NCI-H524 (cell line): ENCODE measurements around the gene PPIL1.
A peak's percentile ranks its signal among the peaks of the same experiment; 100 is the strongest.

ENCODE experiments used
- DNase-seq, 2 experiments: peaks; one replicate each; lab custom pipeline; 2025; lab: John Stamatoyannopoulos, UW

The PPIL1 gene

GRCh38 chr6:36888654-36889481, 14.3 kb upstream of the PPIL1 start:
- peak; percentile 15 to 56 for DNase-seq

- no peak for DNase-seq
Observed at GRCh38 chr6:36888115-36888643, 13.6 kb upstream of the PPIL1 start.

GRCh38 chr6:36886950-36887618, 12.5 kb upstream of the PPIL1 start:
- no peak for DNase-seq

- peak; percentile 97 to 99 for DNase-seq
Observed at GRCh38 chr6:36885461-36886401, 11.1 kb upstream of the PPIL1 start, which contains the start of gene C6orf89. TSS of gene C6orf89 (plus strand) at chr6:36885952. CDS start at chr6:36899445, 13,493 bp downstream.

DNA sequence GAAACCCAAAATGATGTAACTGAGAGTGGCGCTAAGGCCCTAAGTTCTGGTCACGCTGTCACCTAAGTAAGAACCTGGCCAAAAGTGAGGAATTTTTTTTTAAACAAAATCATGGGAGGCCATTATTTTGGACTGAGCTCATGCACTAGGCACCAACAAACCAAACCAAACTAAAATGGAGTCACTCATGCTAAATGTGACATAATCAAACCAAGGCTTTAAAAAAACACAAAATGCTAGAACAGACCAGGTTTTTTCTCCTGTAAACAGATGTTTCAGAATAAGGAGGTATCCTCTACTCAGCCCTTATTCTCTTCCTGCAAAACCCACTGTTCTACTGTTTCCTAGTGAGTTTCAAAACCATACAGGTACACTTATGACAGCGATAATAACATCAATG, 10.0 kb upstream of the PPIL1 start:
- DNase-seq, result no peak

- DNase-seq, result no peak
Observed at GRCh38 chr6:36875250-36875633, 639 bp upstream of the PPIL1 start.

- DNase-seq, result peak in 1 of 2 experiments; percentile 18
Observed at GRCh38 chr6:36873612-36874442, 776 bp downstream of the PPIL1 start.

DNA sequence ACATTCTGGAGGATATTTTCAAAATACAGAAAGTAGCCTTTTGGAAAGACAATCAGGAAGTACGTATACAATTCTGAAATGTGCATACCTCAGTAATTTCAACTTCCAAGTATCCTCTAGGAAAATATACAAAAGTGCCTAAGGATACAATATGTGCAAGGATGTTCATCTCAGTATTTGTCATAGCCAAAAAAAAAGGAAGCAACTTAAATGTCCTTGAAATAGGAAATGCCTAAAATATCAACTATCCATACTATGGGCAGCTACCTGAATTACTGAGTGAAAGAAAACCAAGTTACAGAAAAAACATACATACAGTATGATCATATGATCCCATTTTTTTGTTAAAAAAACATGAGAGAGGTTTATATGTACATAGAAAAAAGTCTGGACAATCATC, 1.5 kb downstream of the PPIL1 start:
- DNase-seq, result no peak

DNA sequence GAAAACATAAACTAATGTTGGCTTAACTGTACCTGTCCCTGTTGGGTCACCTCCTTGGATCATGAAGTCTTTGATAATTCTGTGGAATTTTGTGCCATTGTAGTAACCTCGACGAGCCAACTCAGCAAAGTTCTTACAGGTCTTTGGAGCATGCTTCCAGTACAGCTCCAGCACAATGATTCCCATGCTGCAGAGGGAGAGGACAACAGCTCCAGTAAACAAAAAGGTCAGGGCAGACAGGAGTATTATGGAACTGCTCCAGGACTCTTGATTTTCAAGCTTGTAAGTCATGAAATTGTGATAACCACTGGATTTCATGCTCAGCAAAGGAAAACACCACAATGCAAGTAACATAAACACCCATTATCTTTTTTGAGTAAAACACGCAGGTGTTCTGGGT, 2.9 kb downstream of the PPIL1 start:
- DNase-seq, result no peak

GRCh38 chr6:36867471-36868224, 7.0 kb downstream of the PPIL1 start:
- no peak for DNase-seq

GRCh38 chr6:36865835-36866234, 8.8 kb downstream of the PPIL1 start:
- DNase-seq, result no peak

GRCh38 chr6:36863670-36864540, 10.7 kb downstream of the PPIL1 start:
- no peak for DNase-seq

GRCh38 chr6:36862848-36863382, 11.7 kb downstream of the PPIL1 start:
- no peak for DNase-seq

DNA sequence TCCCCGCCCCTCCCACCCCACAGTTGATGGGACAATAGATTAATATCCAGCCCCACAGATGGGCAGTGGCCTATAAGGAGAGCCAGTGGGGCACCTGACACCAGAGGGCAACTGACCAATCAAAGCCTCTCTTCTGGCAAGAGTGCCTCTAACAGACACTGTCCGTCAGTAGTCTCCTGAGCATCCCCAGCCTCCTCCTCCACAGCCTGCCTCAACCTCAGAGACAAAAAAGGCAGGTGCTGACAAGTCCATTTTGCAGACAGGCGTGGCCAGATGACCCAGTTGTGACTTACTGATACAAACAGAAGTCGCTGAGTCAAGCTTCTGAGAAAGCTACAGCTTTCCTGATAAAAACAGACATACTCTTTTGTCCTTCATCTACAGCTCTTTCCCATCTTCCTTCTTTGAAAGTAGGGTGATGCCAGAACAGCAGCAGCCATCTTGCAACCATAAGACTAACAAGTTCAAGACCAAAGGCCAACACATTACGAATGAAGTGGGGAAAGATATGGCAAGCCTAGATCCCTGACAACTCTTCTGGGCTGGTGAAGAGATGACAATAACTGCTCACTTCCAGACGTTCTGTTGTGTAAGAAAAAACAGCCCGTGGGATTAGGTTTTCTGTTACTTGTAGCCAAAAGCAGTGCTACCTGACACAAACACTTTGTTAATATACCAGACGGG, 12.3 kb downstream of the PPIL1 start:
- no peak for DNase-seq

GRCh38 chr6:36860126-36860525, 14.5 kb downstream of the PPIL1 start:
- no peak for DNase-seq

DNA sequence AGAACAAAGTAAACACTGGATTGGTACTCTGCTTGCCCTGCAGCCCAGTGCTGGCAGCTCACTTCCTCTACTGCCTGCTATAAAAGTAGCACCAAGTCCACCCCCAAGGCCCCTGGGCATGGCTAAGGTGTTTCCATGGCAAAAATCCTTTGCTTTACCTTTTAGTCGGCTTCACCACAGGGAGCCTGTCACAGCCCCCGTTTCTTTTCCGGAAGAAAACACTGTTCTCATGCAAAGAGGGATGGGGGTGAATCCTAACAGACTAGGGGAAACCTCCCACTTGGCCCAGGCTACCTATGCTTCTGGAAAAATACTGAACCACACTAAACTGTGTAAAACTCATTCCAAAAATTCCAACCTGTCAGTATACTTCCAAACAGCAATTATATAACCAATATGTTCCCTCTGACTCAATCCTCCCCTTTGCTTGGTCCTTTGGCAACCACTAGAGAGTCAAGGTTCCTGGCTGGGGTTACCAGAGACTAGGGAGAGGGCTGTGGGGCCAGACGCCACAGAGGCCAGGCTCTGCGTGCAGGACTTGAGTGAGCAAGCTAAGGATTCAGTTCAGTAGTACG, 16.1 kb downstream of the PPIL1 start:
- no peak for DNase-seq

DNA sequence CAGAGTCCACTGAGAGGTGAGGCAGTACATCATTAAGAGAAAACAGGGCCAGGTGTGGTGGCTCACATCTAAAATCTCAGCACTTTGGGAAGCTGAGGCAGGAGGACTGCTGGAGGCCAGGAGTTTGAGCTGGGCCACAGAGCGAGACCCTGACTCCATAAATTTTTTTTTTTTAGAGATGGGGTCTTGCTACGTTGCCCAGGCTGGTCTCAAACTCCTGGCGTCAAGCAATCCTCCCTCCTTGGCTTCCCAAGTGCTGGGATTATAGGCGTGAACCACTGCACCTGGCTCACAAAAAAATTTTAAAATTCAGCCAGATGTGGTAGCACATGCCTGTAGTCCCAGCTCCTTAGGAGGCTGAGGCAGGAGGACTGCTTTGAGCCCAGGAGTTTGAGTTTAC, 17.3 kb downstream of the PPIL1 start:
- no peak for DNase-seq

- no peak for DNase-seq
Observed at GRCh38 chr6:36856277-36856676, 18.3 kb downstream of the PPIL1 start.
